Esophagus muscularis mucosa (tissue), 3 donors: Measurements from ENCODE around the gene GLTP.

ENCODE experiments used
- CTCF ChIP-seq, 3 experiments: fragments of 200-600 bp in 2 of 3; fragments of 450-650 bp in 1 of 3; sonication (generic) in 2 of 3; IDR thresholded peaks; one replicate each; pipeline ENCODE4 v1.5.1; 2017 to 2019; ENCODE audit warnings: antibody characterized with exemption in 3 of 3, mild to moderate bottlenecking in 2 of 3, moderate library complexity in 1 of 3
- POLR2A ChIP-seq: fragments of 450-650 bp; IDR thresholded peaks from one replicate; pipeline ENCODE4 v1.6.1; 2017; ENCODE audit warnings: antibody characterized with exemption, moderate library complexity, mild to moderate bottlenecking, low read depth

GRCh38 chr12:109873653-109874052, 6.7 kb downstream of the GLTP start:
- TF ChIP-seq POLR2A = no peak
- no peak for TF ChIP-seq CTCF (IDR thresholded peaks at IDR 0.05)
